ENCODE measurements around the gene MAP3K1.

The MAP3K1 gene

DNA sequence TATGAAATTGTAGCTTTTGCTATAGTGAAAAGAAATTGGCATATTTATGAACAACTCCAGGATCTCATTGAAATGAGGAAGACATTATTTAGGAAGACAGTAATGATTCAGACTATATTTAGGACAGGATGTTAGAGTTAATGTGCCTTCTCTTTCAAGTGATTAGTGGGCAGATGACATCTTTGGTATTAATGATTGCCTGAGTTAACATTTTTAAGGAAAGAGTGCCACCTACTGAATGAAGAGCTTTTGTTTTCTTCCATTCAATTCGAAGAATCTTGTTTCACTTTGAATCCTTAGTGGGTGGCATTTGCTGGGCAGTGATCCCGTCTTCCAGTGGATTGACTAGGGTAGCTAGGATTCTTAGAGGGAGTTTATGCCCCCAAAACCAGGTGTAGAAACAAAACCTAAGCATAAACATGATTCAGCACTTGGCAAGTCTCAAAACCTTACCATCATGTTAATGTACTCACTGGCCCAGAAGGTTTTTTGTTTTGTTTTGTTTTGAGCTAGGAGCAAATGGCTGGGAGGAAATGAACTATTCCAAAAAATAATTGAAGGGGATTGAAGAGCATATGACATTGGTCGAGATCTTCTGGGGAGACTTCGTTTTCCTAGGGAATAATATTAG, 23.2 kb downstream of the MAP3K1 start:
- peak; percentile 74 for ATAC-seq (replicated peaks; ENCODE audit: extremely low read depth, poor library complexity, severe bottlenecking)
- peak overlapping the region; percentile 17 for H3K4me3 Mint-ChIP-seq
- no peak for DNase-seq (ENCODE audit: low spot score in 2 of 2)
- H3K27ac Mint-ChIP-seq (ENCODE audit: low read depth) = peak overlapping the region; percentile 54
- peaks cover 4% of the 10 kb centered on the region for H3K36me3 Mint-ChIP-seq (ENCODE audit: insufficient read depth)
- H3K9me3 Mint-ChIP-seq = no peaks in the 10 kb centered on the region
- no peaks in the 10 kb centered on the region for H3K27me3 Mint-ChIP-seq
- peaks cover 83% of the 10 kb centered on the region for H3K4me1 Mint-ChIP-seq

DNA sequence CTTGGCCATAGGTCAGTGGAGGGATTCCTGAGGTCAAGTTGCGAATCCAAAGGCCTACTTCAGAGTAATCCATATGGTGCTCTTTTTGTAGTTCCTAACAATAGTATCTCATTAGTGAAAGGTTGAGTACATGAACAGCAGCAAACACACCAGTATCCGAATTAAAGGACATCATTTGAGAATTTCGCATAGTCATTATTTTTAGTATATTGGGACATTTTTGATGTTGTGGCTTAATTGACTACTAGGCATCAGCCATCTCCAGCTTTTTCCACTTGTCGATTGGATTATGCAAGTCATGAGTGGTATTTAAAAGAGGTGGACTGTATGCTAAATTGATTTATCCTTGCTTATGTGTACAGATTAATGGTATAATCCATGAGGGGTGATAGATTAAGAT, 23.7 kb downstream of the MAP3K1 start:
- H3K27me3 Mint-ChIP-seq = no peaks in the 10 kb centered on the region
- peak overlapping the region; percentile 54 for H3K27ac Mint-ChIP-seq (ENCODE audit: low read depth)
- peaks cover 82% of the 10 kb centered on the region for H3K4me1 Mint-ChIP-seq
- ATAC-seq (replicated peaks; ENCODE audit: extremely low read depth, poor library complexity, severe bottlenecking) (no peak), DNase-seq (ENCODE audit: low spot score in 2 of 2) (no peak)
- no peaks in the 10 kb centered on the region for H3K9me3 Mint-ChIP-seq
- H3K36me3 Mint-ChIP-seq (ENCODE audit: insufficient read depth) = peaks cover 4% of the 10 kb centered on the region
- H3K4me3 Mint-ChIP-seq = no peak overlapping the region

DNA sequence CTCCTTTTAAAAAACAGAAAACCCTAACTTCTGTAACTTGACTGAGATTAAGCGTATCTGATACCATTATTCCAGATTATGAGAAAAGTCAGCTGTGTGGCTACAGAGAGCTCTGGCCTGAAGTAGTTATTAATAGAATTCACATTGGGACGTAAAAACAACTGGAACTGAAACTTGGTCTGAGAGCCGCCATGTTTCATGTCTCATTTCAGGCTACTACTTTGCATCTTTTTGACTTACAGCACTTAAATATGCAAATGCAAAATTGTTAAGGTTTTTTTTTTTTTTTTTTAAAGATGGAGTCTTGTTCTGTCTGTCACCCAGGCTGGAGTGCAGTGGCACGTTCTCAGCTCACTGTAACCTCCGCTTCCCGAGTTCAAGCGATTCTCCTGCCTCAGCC, 25.2 kb downstream of the MAP3K1 start:
- Mint-ChIP-seq H3K27ac (ENCODE audit: low read depth) (no peak overlapping the region), H3K4me3 (no peak overlapping the region), H3K36me3 (ENCODE audit: insufficient read depth) (peaks cover 4% of the 10 kb centered on the region), H3K9me3 (no peaks in the 10 kb centered on the region), H3K27me3 (no peaks in the 10 kb centered on the region), H3K4me1 (peaks cover 83% of the 10 kb centered on the region)
- DNase-seq (ENCODE audit: low spot score in 2 of 2) (no peak), ATAC-seq (replicated peaks; ENCODE audit: extremely low read depth, poor library complexity, severe bottlenecking) (no peak)

DNA sequence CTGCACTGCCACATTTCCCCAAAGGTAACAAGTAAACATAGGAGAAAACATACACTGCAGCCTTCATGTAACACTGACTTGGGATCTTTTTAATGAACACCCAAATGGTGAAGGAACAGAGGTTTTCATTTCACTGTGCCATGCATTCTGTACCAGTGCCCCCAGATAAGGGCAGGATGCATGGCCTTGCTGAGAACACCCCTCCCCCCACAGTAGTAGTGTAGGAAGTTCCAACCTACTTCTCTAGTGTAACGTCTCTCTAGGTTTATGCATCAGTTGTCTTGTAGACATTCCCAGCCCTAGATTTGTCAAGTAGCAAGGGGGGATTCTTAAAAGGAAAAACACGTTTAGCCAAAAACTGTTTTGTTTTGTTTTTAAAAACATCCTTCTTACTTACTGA, 29.9 kb downstream of the MAP3K1 start:
- no peaks in the 10 kb centered on the region for H3K27me3 Mint-ChIP-seq

DNA sequence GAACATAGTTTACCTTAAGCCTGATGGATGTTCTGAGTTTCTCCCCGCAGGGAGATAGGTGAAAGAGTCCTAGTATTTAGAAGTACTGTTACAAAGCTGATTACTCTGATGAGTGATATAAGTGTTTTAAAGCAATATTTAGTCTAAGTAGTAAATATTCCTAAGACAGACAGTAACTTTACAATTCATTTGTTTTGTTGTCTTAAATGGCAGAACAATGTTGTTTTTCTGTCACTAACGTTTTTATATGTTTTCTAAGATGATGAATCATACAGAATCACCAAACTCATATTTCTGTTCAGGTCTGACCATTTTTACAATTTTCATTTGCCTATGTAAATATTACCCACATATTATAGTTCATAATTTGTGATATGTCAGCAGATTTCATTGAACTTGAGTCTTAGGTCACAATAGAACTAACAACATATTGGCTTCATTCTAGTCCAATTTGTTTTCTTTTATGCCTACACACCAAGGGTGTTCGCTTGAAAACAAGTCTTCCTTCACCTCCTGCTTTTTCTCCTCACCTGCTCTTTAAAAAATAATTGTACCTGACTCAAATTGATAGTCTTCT, 30.6 kb downstream of the MAP3K1 start:
- peaks cover 79% of the 10 kb centered on the region for H3K4me1 Mint-ChIP-seq
- peak overlapping the region; percentile 73 for H3K27ac Mint-ChIP-seq (ENCODE audit: low read depth)
- no peaks in the 10 kb centered on the region for H3K36me3 Mint-ChIP-seq (ENCODE audit: insufficient read depth)
- H3K4me3 Mint-ChIP-seq = no peak overlapping the region
- H3K9me3 Mint-ChIP-seq = no peaks in the 10 kb centered on the region
- no peaks in the 10 kb centered on the region for H3K27me3 Mint-ChIP-seq
- DNase-seq (ENCODE audit: low spot score in 2 of 2) = no peak
- no peak for ATAC-seq (replicated peaks; ENCODE audit: extremely low read depth, poor library complexity, severe bottlenecking)

More for the DNA sequence above, 29.9 kb downstream of the MAP3K1 start:
- ATAC-seq (replicated peaks; ENCODE audit: extremely low read depth, poor library complexity, severe bottlenecking) (no peak), DNase-seq (ENCODE audit: low spot score in 2 of 2) (no peak)
- H3K27ac Mint-ChIP-seq (ENCODE audit: low read depth) = no peak overlapping the region
- H3K9me3 Mint-ChIP-seq = no peaks in the 10 kb centered on the region
- H3K36me3 Mint-ChIP-seq (ENCODE audit: insufficient read depth) = no peaks in the 10 kb centered on the region
- H3K4me1 Mint-ChIP-seq = peaks cover 84% of the 10 kb centered on the region
- no peak overlapping the region for H3K4me3 Mint-ChIP-seq

DNA sequence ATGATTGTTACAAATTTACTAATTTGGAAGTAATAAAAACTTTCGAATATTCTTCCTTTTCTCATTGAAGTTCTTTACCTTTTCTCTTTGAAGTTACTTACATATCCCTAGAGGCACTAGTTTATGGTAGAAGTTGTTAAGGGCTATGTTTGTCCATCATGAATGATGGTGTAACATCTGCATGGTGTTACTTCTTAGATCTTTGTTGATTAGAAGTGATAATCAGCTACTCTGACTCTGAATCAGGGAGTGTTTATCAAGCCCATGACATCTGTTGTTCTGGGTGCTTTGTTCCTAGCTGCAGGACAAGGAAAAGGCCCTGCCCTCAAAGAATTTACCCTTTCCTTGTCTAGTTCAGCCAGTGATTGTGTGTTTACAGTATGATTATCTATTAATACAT, 32.9 kb downstream of the MAP3K1 start:
- Mint-ChIP-seq H3K27me3 (no peaks in the 10 kb centered on the region), H3K27ac (ENCODE audit: low read depth) (peak overlapping the region; percentile 55), H3K9me3 (no peaks in the 10 kb centered on the region), H3K4me1 (peaks cover 74% of the 10 kb centered on the region), H3K4me3 (no peak overlapping the region), H3K36me3 (ENCODE audit: insufficient read depth) (no peaks in the 10 kb centered on the region)
- DNase-seq (ENCODE audit: low spot score in 2 of 2) (no peak), ATAC-seq (replicated peaks; ENCODE audit: extremely low read depth, poor library complexity, severe bottlenecking) (no peak)

DNA sequence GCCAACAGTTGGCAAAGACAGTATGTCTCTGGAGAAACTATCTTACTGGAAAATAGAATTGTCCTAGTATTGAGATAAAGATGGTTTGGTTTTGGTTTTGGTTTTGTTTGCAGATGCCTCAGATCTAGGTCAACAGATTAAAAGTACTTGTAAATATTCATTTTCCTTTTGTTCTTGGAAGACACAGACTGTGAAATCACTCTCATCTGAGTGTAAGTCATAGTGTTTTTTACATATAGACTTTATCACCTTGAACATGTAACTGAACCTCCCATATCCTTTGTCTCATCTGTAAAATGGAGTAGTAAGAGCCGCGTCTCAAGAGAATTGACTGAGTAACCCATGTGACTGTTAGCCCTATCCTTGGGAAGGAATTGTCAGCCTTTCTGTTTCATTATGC, 34.3 kb downstream of the MAP3K1 start:
- ATAC-seq (replicated peaks; ENCODE audit: extremely low read depth, poor library complexity, severe bottlenecking) (no peak), DNase-seq (ENCODE audit: low spot score in 2 of 2) (no peak)
- Mint-ChIP-seq H3K4me3 (peak overlapping the region; percentile 33), H3K9me3 (no peaks in the 10 kb centered on the region), H3K27me3 (no peaks in the 10 kb centered on the region), H3K27ac (ENCODE audit: low read depth) (peak overlapping the region; percentile 29), H3K36me3 (ENCODE audit: insufficient read depth) (no peaks in the 10 kb centered on the region), H3K4me1 (peaks cover 73% of the 10 kb centered on the region)

DNA sequence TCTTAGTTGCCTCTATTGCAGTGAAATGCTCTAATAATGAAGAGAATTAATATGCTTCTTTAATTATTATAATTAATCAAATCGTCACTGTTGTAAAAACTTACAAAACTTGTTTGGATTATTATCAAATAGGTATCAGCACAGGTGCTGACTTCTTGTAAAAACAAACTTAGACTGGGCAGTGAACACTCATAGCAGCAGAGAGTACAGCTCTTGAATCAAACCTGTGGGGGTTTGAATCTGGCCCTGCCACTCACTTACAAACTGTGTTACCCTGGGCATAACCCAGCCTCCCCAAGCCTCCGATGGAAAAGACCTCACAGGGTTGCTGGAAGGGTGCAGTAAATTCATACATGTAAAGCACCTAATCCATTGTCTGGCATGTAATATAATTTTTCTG, 35.1 kb downstream of the MAP3K1 start:
- DNase-seq (ENCODE audit: low spot score in 2 of 2) (no peak), ATAC-seq (replicated peaks; ENCODE audit: extremely low read depth, poor library complexity, severe bottlenecking) (no peak)
- no peak overlapping the region for H3K27ac Mint-ChIP-seq (ENCODE audit: low read depth)
- H3K9me3 Mint-ChIP-seq = no peaks in the 10 kb centered on the region
- H3K4me3 Mint-ChIP-seq = no peak overlapping the region
- no peaks in the 10 kb centered on the region for H3K27me3 Mint-ChIP-seq
- H3K36me3 Mint-ChIP-seq (ENCODE audit: insufficient read depth) = peaks cover 1% of the 10 kb centered on the region
- H3K4me1 Mint-ChIP-seq = peaks cover 73% of the 10 kb centered on the region

DNA sequence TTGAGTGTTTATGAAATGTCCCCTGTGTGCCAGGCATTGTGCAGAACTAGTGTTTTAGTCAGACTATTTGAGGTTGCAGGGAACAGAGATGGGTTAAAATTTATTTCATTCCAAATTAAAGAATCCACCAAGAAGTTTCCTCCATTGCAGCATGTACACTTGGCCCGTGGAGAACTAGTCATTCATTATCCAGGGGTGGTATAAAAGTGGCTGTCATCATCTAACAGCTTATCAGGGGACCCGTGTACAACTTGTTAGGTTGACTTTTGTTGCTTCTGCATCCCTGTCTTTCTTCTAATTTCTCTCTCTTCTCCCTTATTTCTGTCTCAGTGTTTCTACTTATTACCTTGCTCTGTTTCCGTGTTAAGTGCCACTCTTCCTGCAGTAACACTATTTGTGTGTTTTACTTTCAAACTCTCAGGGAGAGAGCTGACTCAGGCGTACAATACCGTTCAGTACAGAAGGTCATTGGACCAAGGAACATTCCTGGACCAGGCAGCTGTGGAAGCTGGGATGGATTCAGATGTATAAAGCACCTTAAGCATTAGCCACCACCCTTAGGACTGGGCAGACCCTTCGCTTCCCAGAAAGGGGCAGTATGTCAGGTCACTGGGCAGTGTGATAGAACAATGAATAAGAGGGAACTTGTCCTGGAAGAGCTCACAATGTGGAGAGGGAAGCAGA, 36.1 kb downstream of the MAP3K1 start:
- Mint-ChIP-seq H3K27ac (ENCODE audit: low read depth) (peak overlapping the region; percentile 9), H3K36me3 (ENCODE audit: insufficient read depth) (peaks cover 1% of the 10 kb centered on the region), H3K27me3 (no peaks in the 10 kb centered on the region), H3K4me3 (peak overlapping the region; percentile 29), H3K9me3 (no peaks in the 10 kb centered on the region), H3K4me1 (peaks cover 74% of the 10 kb centered on the region)
- DNase-seq (ENCODE audit: low spot score in 2 of 2) (no peak), ATAC-seq (replicated peaks; ENCODE audit: extremely low read depth, poor library complexity, severe bottlenecking) (no peak)

DNA sequence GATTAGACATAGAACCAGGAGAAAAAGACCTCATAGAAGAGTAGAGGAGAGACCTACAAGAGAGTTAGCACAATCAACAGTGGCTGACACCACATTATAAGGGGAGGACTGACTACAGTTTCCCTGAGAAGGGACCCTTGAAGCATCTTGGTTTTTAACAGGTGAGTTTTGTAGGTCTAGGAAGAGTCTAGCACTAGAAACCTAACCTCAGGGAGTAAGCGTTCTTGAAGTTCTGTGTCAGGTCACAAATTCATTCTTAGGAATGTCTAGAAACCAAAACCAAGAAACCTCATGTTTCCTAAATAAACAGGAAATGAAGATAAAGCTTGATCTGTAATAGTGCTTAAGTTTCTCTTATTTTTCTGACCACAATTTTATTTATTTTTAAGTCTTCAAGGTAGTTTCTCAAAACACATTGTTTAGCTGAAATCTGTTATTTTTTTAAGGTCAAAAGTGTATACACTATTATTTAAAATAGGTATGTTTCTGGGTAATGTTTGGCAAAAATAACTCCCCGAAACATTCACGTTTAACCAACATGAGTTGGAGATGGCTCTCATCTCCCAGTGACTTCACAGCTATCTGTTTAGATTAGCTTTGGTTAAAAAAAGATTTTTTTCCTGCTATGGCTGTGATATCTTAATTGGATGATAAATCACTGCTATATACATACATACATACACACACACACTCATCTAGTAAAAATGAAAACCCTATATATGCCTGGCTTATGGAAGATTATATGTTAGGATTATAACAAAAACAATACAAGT, 37.1 kb downstream of the MAP3K1 start:
- Mint-ChIP-seq H3K9me3 (no peaks in the 10 kb centered on the region), H3K4me3 (peak overlapping the region; percentile 29), H3K27ac (ENCODE audit: low read depth) (no peak overlapping the region), H3K36me3 (ENCODE audit: insufficient read depth) (peaks cover 3% of the 10 kb centered on the region), H3K27me3 (no peaks in the 10 kb centered on the region), H3K4me1 (peaks cover 73% of the 10 kb centered on the region)
- peak; percentile 51 for ATAC-seq (replicated peaks; ENCODE audit: extremely low read depth, poor library complexity, severe bottlenecking)
- no peak for DNase-seq (ENCODE audit: low spot score in 2 of 2)

DNA sequence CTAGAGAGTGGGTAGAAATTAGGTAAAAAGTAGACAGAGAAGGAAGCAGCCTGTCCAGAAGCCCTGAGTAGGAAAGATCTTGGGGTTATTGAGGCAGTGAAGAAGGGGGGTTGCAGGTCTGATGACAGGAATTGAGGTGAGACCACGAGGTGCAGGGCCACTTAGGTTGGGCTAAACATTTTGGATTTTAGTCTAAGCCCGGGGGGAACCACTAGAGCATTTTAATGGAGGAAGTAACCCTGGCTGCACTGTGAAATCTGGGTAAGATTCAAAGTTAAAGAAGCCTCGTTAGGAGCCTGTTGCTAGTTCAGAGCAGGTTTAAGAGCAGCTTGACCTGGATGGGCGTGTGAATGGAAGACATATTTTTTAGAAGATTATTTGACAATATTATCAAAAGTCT, 38.3 kb downstream of the MAP3K1 start:
- Mint-ChIP-seq H3K4me3 (peak overlapping the region; percentile 5), H3K27me3 (no peaks in the 10 kb centered on the region)
- no peak for ATAC-seq (replicated peaks; ENCODE audit: extremely low read depth, poor library complexity, severe bottlenecking)

DNA sequence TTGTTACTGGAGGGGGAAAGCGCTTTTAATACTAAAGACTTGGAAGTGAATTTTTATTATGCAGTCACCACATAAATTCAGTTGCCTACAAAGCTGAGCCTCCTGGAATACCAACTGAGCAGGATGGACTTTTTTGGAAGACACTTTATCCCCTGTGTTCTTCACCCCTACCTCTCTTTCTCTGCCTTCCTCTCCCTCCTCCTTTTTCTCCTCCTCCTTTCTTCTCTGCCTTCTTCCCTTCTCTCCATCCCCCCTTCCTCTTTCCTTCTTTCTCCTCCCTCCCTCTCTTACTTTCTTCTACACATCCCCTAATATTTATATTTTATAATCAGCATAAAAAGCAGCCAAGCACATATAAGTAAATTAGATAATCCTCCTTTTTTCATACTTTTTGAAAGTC, 39.6 kb downstream of the MAP3K1 start:
- peaks cover 56% of the 10 kb centered on the region for H3K4me1 Mint-ChIP-seq
- no peaks in the 10 kb centered on the region for H3K27me3 Mint-ChIP-seq
- ATAC-seq (replicated peaks; ENCODE audit: extremely low read depth, poor library complexity, severe bottlenecking) (no peak), DNase-seq (ENCODE audit: low spot score in 2 of 2) (no peak)
- no peaks in the 10 kb centered on the region for H3K9me3 Mint-ChIP-seq
- peak overlapping the region; percentile 82 for H3K27ac Mint-ChIP-seq (ENCODE audit: low read depth)
- peaks cover 8% of the 10 kb centered on the region for H3K36me3 Mint-ChIP-seq (ENCODE audit: insufficient read depth)
- no peak overlapping the region for H3K4me3 Mint-ChIP-seq

More for the DNA sequence above, 38.3 kb downstream of the MAP3K1 start:
- peaks cover 66% of the 10 kb centered on the region for H3K4me1 Mint-ChIP-seq
- no peaks in the 10 kb centered on the region for H3K9me3 Mint-ChIP-seq
- DNase-seq (ENCODE audit: low spot score in 2 of 2) = no peak
- H3K36me3 Mint-ChIP-seq (ENCODE audit: insufficient read depth) = peaks cover 6% of the 10 kb centered on the region
- peak overlapping the region; percentile 14 for H3K27ac Mint-ChIP-seq (ENCODE audit: low read depth)
